ENCODE results near the gene PLB1. TPM values are rescaled to one million over a fixed set of nuclear protein-coding genes. Genes with fewer than 3 reads are reported as not detected.

Gene PLB1
- total RNA-seq, 1 experiment from 2014 or later, result 0.40 TPM

DNA sequence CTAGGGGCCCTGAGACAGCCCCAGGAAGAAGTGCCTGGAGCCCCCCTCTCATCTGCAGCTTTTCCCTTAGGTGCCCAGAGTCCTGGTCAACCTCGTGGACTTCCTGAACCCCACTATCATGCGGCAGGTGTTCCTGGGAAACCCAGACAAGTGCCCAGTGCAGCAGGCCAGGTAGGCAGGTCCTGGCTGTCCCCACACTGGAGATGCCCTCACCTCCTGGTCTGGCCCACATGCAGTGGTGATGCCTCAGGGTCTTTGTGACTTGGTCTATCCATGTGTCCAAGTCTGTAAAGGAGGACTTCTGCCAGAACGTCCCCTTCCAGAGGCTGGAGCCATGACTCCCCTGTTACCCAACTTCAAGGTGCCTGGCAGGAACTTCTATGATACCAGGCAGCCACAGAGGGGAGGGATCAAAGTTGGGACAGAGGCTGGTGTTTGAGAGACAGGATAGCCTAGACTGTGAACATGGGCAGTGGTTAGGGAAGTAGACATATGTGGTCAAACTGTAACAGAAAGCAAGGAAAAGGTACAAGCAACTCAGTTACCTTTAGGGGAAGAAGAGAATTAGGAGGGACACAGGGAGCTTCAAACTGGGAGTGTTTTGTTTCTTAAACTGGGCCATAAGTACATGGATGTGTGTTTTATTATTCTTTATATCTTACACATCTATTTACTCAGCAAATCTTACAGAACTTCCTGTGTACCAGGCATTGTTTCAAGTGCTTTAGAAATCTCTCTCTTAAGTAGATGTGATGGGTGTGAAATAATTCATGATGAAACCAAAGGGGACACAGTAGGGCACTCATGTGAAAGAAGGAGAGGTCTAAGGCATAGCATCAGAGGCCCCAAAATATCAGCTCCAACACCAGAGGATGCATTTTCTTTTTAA, 107.1 kb downstream of the PLB1 start:
- no peaks in the 10 kb centered on the region for H3K9me2 ChIP-seq (replicated peaks; ENCODE audit: low read length)
- peak overlapping the region; percentile 86 for H3K27ac ChIP-seq (ENCODE audit: low read length)
- CTCF ChIA-PET, result interaction anchor here (1.0 kb wide), 1 partner anchor 9 kb away, joined by 4 read pairs; no protein-coding TSS in a partner anchor
- H3K9ac ChIP-seq (ENCODE audit: low read length), result peak overlapping the region; percentile 42
- no peaks in the 10 kb centered on the region for H3K79me2 ChIP-seq (ENCODE audit: low read length)
- peak overlapping the region; percentile 56 for H2AFZ ChIP-seq (ENCODE audit: low read length)
- BruUV-seq (replicated peaks), result TSS peak; percentile 89
- peak overlapping the region; percentile 28; the same call in 1 of the 2 replicates for H3K4me3 ChIP-seq (ENCODE audit: low read length)
- no peaks in the 10 kb centered on the region for H3K9me3 ChIP-seq (ENCODE audit: low read length)
- H3K4me2 ChIP-seq (ENCODE audit: low read length), result peak overlapping the region; percentile 63
- no peaks in the 10 kb centered on the region for H3K27me3 ChIP-seq (ENCODE audit: low read length)
- peak; percentile 49 for DNase-seq
- ATAC-seq, result peak; percentile 80
- intact Hi-C loops (cut with micrococcal nuclease), result no loop called here
- no peaks in the 10 kb centered on the region for H3K36me3 ChIP-seq (ENCODE audit: low read depth, low read length)
- POLR2A ChIA-PET (ENCODE audit: unreplicated experiment), result no interaction called here
- no peaks in the 10 kb centered on the region for H4K20me1 ChIP-seq (ENCODE audit: low read length)
- TF ChIP-seq EZH2phosphoT487 (IDR thresholded peaks at IDR 0.05; ENCODE audit: borderline replicate concordance, low read length) (no peak), EZH2 (IDR thresholded peaks at IDR 0.05; ENCODE audit: low read length, unreplicated experiment) (no peak)
- TF ChIP-seq, protein P1, sequence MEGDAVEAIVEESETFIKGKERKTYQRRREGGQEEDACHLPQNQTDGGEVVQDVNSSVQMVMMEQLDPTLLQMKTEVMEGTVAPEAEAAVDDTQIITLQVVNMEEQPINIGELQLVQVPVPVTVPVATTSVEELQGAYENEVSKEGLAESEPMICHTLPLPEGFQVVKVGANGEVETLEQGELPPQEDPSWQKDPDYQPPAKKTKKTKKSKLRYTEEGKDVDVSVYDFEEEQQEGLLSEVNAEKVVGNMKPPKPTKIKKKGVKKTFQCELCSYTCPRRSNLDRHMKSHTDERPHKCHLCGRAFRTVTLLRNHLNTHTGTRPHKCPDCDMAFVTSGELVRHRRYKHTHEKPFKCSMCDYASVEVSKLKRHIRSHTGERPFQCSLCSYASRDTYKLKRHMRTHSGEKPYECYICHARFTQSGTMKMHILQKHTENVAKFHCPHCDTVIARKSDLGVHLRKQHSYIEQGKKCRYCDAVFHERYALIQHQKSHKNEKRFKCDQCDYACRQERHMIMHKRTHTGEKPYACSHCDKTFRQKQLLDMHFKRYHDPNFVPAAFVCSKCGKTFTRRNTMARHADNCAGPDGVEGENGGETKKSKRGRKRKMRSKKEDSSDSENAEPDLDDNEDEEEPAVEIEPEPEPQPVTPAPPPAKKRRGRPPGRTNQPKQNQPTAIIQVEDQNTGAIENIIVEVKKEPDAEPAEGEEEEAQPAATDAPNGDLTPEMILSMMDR (conservative IDR thresholded peaks at IDR 0.05; ENCODE audit: low read depth, low read length), result no peak
- H3K4me1 ChIP-seq (ENCODE audit: insufficient read depth, low read length), result peaks cover 26% of the 10 kb centered on the region
- H3F3A ChIP-seq (ENCODE audit: low read length, unreplicated experiment), result no peaks in the 10 kb centered on the region

DNA sequence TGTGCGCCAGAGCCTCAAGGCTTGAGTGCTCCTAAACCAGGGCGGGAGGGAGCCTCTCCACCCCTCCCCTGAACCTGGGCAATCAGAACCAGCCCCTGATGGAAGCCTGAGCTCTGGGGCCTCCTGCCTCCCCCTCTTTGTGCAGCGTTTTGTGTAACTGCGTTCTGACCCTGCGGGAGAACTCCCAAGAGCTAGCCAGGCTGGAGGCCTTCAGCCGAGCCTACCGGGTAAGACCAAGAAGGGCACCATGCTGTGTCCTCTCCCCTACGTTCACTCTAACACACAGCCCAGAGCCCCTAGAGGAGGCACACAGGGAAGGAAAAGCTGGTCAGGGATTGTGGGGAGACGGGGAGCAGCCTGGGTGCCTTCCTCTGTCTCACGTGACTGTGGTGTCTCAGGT, 108.0 kb downstream of the PLB1 start:
- no peaks in the 10 kb centered on the region for H3K9me2 ChIP-seq (replicated peaks; ENCODE audit: low read length)
- BruUV-seq (replicated peaks), result no TSS peak
- H3K27me3 ChIP-seq (ENCODE audit: low read length), result no peaks in the 10 kb centered on the region
- no peaks in the 10 kb centered on the region for H3K9me3 ChIP-seq (ENCODE audit: low read length)
- TF ChIP-seq EZH2 (IDR thresholded peaks at IDR 0.05; ENCODE audit: low read length, unreplicated experiment) (no peak), EZH2phosphoT487 (IDR thresholded peaks at IDR 0.05; ENCODE audit: borderline replicate concordance, low read length) (no peak)
- TF ChIP-seq, protein P1 (conservative IDR thresholded peaks at IDR 0.05; ENCODE audit: low read depth, low read length), result no peak
- no peaks in the 10 kb centered on the region for H3K79me2 ChIP-seq (ENCODE audit: low read length)
- H3F3A ChIP-seq (ENCODE audit: low read length, unreplicated experiment), result no peaks in the 10 kb centered on the region
- peak overlapping the region; percentile 42 for H3K9ac ChIP-seq (ENCODE audit: low read length)
- intact Hi-C loops (cut with micrococcal nuclease), result no loop called here
- DNase-seq (no peak), ATAC-seq (no peak)
- peaks cover 26% of the 10 kb centered on the region for H3K4me1 ChIP-seq (ENCODE audit: insufficient read depth, low read length)
- H2AFZ ChIP-seq (ENCODE audit: low read length), result no peak overlapping the region
- H3K27ac ChIP-seq (ENCODE audit: low read length), result peak overlapping the region; percentile 86
- no peaks in the 10 kb centered on the region for H3K36me3 ChIP-seq (ENCODE audit: low read depth, low read length)
- no peaks in the 10 kb centered on the region for H4K20me1 ChIP-seq (ENCODE audit: low read length)
- POLR2A ChIA-PET (ENCODE audit: unreplicated experiment), result no interaction called here
- H3K4me3 ChIP-seq (ENCODE audit: low read length), result no peak overlapping the region
- CTCF ChIA-PET, result interaction anchor here (1.0 kb wide), 1 partner anchor 10 kb away, joined by 4 read pairs; no protein-coding TSS in a partner anchor
- peak overlapping the region; percentile 63 for H3K4me2 ChIP-seq (ENCODE audit: low read length)
